ENCODE results near the gene TRIP12.

- TF ChIP-seq POU5F1 (IDR thresholded peaks at IDR 0.05; ENCODE audit: low read depth, low read length) (no peak), CTCF (IDR thresholded peaks at IDR 0.05; ENCODE audit: control extremely low read depth in 1 of 3, insufficient read depth in 1 of 3, low read depth in 1 of 3, low read length in 3 of 3) (no peak), TEAD4 (IDR thresholded peaks at IDR 0.05; ENCODE audit: low read depth, low read length) (no peak), RAD21 (IDR thresholded peaks at IDR 0.05 in 1 of 2, conservative IDR thresholded peaks at IDR 0.05 in 1 of 2; ENCODE audit: low read depth in 2 of 2, low read length in 2 of 2) (no peak), TCF12 (IDR thresholded peaks at IDR 0.05; ENCODE audit: low read depth, low read length) (no peak), EZH2 (IDR thresholded peaks at IDR 0.05; ENCODE audit: low read depth, low read length, severe bottlenecking) (no peak)
Measured at GRCh38 chr2:229858351-229858750, 63.5 kb downstream of the TRIP12 start.
